HG02840 (cell line): Measurements from ENCODE around the gene TET2.
"Not testable (repeated sequence)": the region's sequence is repeated elsewhere in the genome, so short reads cannot be mapped to it uniquely, and the experiment has no call there.

Experiments
- ATAC-seq: cut with Tn5 transposase; IDR thresholded peaks from one replicate; pipeline ENCODE4 v1.9.1; 2021; ENCODE audit warnings: mild to moderate bottlenecking, moderate library complexity, moderate number of reproducible peaks; ENCODE audit not compliant: unreplicated experiment, low FRiP score

TET2 gene

DNA sequence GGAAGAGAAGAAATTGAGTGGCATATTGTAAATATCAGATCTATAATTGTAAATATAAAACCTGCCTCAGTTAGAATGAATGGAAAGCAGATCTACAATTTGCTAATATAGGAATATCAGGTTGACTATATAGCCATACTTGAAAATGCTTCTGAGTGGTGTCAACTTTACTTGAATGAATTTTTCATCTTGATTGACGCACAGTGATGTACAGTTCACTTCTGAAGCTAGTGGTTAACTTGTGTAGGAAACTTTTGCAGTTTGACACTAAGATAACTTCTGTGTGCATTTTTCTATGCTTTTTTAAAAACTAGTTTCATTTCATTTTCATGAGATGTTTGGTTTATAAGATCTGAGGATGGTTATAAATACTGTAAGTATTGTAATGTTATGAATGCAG, 132.6 kb downstream of the TET2 start:
- ATAC-seq: no peak

DNA sequence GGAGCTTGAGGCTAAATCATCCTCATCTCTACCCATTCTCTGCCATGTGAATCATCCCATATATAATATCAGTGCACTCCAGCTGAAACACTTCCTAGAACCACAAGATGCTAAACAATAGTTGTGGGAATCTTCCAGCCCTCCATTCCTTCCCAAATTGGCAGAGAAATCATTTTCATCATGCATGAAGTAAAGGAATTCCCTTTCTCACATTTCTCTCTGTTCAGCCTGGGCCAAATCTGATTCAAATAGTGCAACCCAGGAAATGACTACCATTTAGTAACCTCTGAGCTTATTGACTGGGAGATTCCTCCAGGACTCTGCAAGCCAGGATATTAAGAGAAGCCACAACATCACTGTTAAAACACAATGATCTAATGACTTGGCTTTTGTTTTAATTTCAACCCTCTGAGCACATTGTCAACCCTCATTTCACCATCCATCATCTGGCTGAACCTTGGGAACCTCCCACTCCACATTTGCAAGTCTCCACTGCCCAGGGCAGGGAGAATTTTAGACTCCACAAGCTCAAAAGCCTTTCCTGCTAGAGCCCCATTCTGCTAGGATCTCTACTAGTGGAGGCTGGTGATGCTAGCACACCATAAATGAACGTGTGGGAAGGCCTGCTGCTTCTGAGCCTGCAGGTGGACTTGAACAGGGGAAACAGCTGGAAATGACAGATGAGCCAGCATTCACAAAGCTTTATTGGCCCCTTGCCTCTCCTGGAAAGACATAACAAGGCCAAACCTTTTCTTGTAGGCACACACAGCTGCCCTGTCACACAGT, 133.9 kb downstream of the TET2 start:
- no peak for ATAC-seq

DNA sequence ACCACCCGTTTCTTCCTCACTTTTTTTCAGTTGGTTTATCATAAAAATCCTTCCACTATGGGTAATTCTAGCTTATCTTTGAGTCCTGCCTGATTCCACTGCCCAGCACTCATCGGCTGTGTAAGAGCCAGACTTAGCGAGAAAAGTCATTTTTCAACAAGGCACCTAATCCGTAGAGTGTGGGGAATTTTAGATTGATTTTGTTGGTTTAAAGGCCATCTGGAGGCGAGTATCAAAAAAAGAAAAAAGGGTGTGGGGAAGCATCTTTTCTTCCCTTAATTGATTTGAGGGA, 134.4 kb downstream of the TET2 start:
- no peak for ATAC-seq

DNA sequence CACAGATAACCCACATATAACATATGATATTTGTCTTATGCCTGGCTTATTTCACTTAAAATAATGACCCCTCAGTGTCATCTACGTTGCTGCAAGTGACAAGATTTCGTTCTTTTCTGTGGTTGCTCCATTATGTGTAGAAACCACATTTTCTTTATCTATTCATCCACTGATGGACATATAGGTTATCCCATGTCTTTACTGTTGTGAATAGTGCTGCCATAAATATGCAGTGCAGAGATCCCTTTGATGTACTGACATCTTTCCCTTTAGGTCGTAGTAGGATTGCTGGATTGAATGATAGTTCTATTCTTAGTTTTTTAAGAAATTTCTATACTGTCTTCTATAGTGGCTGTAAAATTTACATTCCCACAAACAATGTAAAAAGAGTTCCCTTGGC, 135.8 kb downstream of the TET2 start:
- no peak for ATAC-seq

DNA sequence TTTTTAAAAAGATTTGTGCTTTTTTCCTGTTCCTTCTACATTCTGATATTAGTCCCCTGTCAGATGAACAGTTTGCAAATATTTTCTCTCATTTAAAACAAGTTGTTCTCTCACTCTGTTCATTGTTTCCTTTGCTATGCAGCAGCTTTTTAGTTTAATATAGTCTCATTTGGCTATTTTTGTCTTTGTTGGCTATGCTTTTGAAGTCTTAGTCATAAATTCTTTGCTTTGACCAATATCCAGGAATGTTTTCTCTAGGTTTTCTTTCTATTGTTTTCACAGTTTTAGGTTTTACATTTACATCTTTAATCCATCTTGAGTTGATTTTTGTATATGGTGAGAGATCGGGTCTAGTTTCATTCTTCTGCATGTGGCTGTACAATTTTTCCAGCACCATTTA, 136.8 kb downstream of the TET2 start:
- no peak for ATAC-seq

DNA sequence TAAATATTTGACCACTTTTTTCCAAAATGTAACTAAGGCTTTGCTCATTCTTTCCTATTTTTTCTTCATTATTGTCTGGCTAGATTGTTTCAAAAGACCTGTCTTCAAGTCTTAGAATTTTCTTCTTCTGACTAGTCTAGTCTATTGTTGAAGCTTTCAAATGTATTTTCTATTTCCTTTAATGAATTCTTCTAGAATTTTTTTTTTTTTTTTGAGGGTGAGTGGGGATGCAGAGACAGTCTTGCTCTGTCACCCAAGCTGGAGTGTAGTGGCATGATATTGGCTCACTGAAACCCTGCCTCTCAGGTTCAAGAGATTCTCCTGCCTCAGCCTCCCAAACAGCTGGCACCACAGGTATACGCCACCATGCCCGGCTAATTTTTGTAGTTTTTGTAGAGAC, 141.4 kb downstream of the TET2 start:
- ATAC-seq: no peak

DNA sequence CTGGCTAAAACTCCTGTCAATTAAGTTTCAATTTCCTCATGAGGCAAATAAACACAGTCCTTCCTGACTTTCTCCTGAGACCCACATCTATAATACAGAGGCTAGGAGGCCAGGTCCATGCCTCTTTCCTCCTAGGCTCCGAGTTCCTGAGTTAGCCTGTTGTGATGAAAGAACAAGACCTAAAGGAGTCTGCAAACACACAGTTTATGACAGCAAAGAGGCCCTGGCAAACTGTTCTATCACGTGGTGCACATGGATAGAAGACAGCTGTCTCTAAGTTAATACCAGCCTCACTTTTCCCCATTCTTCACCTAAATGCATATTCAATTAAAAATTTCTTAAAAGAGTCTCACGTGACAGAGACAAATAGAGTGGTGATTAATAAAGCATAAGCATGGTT, 145.2 kb downstream of the TET2 start:
- no peak for ATAC-seq

DNA sequence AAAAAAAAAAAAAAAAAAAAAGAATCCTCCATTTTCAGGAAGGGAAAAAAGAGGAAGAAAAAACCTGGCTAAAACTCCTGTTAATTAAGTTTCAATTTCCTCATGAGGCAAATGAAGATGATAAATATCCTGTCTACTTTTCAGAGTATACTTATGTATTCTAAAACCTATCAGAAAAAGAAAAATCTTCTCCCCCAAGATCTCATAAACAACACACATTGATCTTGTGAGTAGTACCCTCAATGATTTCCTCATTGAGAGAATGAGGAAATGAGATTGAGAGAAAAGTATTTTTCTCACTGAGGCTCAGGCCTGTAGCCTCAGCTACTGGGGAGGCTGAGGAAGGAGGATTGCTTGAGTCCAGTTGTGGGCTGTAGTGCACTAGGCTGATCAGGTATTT, 146.7 kb downstream of the TET2 start:
- no peak for ATAC-seq

DNA sequence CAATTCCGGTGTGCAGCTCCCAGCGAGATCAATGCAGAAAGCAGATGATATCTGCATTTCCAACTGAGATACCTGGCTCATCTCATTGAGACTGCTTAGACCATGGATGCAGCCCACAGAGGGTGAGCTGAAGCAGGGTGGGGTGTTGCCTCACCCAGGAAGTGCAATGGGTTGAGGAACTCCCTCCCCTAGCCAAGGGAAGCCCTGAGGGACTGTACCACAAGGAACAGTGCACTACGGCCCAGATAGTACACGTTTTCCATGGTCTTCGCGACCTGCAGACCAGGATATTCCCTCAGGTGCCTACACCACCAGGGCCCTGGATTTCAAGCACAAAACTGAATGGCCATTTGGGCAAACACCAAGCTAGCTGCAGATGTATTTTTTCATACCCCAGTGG, 150.0 kb downstream of the TET2 start:
- ATAC-seq: no peak

DNA sequence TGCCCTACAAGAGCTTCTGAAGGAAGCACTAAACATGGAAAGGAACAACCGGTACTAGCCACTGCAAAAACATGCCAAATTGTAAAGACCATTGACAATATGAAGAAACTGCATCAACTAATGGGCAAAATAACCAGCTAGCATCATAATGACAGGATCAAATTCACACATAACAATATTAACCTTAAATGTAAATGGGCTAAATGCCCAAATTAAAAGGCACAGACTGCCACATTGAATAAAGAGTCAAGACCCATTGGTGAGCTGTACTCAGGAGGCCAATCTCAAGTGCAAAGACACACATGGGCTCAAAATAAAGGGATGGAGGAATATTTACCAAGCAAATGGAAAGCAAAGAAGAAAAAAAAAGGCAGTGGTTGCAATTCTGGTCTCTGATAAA, 152.4 kb downstream of the TET2 start:
- ATAC-seq: not testable (repeated sequence)

DNA sequence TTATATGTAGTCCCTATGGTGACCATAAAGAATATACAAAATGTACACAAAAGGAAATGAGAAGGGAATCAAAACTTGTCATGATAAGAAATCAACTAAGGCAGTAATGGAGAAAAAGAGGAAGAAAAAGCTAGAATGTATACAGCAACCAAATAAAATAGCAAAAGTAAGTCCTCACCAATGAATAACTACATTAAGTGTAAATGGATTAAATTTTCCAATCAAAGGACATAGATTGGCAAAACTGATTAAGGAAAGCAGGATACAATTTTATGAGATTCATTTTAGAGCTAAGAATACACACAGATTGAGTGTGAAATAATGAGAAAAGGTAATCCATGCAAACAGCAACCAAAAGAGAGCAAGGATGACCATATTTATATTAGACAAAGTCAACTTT, 157.4 kb downstream of the TET2 start:
- ATAC-seq: no peak

DNA sequence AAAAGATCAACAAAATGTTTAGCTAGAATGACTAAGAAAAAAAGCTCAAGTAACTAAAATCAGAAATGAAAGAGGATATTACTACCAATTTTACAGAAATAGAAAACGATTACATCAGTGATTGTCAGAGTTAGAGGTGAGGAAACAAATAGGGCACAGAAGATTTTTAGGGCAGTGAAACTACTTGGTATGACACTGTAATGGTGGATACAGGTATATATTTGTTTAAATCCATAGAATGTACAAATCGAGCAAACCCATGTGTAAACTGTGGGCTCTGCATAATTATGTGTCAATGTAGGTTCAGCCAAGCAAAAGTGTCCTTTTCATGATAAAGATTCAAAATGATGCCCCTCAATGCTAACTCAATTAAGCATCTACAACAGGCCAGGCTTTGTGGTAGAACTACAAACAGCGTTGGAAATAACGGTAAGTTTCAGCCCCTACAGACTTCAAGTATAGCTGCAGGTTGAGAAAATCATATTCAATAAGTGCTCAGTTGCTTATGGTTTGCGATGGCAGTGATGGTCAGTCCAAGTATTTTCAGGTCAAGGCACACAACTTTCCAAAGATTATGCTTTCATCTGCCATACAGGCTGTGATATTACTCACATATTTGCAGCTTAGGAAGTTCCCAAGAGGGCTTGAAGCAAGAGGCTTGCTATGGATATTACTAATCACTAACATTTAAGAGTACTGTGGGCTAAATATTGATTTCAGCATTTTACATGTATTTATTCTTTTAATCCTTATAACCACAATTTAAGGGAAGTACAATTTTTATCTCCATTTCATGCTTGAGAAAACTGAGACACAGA, 158.6 kb downstream of the TET2 start:
- ATAC-seq: peak; percentile 39

DNA sequence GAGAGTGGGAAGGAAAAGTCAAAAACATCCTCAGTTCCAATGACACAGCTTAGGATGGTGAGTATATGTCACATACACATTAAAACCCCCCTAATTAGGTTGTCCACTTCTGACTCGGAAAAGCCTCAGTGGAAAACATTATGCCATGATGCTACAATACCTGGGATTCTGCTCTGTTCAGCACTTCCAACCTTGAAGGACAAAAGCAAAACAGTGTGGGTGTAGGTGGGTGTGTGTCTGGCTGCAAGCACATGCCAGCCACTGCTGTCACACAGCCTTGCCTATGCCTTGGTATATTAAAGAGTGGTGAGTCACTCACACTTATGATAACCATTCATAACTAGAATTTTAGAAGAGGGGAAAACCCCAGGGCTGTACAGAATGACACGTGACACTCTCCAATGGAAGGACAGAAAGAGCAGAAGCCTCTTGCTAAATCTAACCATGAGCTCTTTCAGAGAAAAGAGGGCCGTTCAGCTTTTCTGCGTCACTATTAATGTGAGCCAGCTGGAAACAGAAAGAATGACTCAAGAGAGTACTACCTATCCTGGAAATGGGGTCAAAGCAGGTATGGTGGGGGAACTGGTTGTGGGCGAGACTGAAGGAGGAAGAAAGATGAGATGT, 159.6 kb downstream of the TET2 start:
- peak; percentile 92 for ATAC-seq

DNA sequence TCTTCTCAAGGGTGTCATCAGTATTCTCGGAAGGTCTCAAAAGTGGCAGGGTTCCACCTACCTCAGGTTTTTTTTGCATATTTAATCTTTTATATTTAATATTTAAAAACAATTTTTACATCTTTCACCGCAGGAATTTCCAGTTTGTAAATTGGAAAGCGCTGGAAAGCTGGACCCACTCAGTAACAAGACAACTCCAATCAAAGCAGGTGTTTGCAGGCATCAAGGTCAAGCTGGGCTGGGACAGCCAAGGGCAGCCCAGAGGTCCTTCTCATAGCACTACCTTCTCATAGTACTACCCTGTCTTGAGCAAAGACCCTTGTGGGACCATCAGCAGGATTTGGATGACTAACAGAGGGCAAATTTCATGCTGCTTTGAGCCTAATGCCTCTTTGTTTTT, 160.1 kb downstream of the TET2 start:
- ATAC-seq: no peak

DNA sequence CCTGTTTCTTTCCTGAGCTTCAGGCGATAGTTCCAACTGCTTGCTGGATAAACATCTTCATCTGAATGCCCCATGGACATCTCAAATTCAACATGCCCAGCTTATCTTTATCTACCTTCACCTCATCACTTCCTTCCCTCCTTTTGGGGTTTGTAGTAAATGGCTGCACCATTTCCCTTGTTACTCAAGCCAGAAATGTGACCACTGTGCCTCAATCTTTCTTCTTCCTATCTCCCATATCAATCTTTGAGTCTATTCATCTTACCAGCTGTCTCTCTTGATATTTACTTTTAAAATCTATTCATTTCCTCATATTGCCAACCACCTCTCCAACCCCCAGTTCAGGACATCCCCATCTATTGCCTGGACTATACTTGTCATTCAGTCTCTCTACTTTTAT, 171.8 kb downstream of the TET2 start:
- no peak for ATAC-seq

DNA sequence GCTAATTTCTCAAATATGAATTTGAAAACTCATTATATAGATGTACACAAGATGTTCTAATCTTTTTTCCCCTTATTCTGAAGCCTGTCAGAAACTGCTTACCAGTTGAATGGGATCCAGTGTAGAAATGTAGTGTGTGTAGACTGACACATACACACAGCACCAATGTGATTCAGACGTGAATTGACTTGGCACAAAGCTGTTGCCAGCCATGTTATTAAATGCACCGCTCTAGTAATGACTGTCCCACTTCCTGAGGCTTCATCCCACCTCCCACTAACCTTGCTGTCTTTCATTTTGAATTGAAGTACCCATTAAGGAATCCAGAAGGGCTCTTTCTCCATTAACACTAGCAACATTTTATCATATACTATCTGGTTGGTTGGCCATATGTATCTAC, 180.5 kb downstream of the TET2 start:
- no peak for ATAC-seq

DNA sequence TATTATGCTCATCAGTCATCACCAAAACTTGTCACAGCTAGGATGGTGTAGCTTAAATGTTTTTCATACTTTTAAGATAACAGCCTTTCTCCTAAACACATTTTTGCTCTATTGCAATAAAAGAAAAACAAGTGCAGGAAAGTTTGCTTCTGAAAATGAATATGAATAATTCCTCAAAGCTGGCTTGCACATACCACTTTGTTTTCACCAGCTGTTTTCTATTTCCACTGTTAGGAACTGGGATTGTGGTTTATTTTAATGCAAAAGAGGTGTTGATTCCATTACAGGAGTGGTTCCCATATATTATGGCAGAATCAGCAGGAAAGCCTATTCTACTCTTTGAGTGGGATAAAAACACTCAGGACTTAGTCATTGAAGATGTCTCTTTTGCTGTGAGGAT, 181.3 kb downstream of the TET2 start:
- ATAC-seq: no peak

DNA sequence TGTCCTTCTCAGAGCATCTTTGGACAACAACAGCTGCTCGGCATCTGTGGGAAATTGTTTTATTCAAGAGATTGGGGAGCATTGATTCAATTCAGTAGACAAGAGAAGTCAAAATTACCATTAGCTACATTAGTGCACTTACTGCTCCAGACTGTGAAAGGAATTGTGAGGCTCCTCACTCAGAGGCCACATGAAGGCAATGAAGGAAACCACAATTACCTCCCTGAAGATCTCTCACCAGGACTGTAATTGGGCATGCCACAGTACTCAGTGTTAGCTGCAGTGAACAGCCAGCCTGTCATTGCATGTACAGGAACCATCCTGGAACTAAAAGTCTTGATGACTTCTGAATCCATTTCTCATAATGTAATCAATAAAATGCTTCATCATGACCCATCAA, 182.4 kb downstream of the TET2 start:
- ATAC-seq: no peak
